Measurements from ENCODE around the gene KCNN3. TPM values are rescaled to one million over a fixed set of nuclear protein-coding genes. Genes with fewer than 3 reads are reported as not detected.

KCNN3 gene
- polyA plus RNA-seq, 4 donors, result 2.3 to 6.3 (median 2.8) TPM

DNA sequence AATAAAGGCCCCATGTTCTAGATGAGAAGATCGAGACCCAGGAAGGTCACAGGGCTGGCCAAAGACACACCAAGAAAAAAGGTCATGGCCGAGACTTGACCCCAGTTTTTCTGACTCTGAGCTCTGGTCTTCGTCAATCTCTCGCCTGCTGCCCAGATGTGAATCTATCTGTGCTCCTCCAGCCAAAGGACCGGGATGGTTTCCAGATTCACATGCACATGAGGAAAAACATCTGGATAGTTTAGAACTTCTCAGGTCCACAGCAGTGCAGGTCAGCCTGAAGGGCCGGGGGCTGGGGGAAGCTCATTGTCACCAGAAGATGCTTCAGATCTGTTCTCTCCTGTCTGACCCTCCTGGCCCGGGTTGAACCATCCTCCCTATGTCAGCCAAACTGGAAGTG is 49.0 kb downstream of the KCNN3 start:
- DNase-seq (ENCODE audit: low read depth in 4 of 4, low spot score in 3 of 4), result no peak

DNA sequence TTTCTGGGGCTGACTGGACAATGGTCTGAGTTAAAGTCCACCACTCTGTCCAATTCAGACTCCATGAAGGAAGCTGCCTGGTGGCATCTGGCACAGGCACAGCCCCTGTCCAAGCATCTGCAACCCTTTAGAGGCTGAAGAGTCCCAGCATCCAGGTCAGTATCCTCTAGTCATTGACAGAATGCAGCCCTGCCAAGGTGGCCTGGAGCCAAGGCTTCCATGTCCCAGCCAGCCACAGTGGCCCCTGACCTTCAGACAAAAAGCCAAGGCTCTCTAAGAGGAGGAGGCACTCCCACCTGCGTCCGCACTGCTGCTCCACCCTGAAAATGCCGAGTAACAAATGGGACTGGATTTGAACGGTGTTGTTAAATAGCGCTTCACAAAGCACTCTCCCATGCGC is 49.4 kb downstream of the KCNN3 start:
- DNase-seq (ENCODE audit: low read depth in 4 of 4, low spot score in 3 of 4), result no peak

GRCh38 chr1:154819628-154820590 is 50.2 kb downstream of the KCNN3 start:
- no peak for DNase-seq (ENCODE audit: low read depth in 4 of 4, low spot score in 3 of 4)

DNA sequence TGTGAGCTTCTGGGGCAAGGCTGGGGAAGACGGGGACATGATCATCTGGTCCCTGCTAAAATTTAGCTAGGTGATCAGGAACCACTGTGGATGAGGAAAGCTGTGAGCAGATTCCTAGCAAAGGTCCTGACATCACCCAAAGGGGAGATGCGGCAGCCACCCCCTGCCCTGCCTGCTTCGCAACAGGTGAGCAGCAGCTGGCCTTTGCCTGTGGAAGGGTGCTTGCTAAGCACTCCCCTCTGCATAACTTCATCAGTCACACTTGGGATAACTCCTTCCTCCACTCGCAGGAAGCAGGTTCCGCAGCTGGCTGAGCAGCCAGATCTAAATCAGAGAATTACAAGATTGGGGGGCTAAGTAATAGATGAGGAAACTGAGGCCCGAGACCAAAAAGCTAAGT is 51.2 kb downstream of the KCNN3 start:
- DNase-seq (ENCODE audit: low read depth in 4 of 4, low spot score in 3 of 4), result no peak

GRCh38 chr1:154816937-154817336 is 53.1 kb downstream of the KCNN3 start:
- DNase-seq (ENCODE audit: low read depth in 4 of 4, low spot score in 3 of 4), result no peak

GRCh38 chr1:154816369-154816768 is 53.7 kb downstream of the KCNN3 start:
- no peak for DNase-seq (ENCODE audit: low read depth in 4 of 4, low spot score in 3 of 4)

DNA sequence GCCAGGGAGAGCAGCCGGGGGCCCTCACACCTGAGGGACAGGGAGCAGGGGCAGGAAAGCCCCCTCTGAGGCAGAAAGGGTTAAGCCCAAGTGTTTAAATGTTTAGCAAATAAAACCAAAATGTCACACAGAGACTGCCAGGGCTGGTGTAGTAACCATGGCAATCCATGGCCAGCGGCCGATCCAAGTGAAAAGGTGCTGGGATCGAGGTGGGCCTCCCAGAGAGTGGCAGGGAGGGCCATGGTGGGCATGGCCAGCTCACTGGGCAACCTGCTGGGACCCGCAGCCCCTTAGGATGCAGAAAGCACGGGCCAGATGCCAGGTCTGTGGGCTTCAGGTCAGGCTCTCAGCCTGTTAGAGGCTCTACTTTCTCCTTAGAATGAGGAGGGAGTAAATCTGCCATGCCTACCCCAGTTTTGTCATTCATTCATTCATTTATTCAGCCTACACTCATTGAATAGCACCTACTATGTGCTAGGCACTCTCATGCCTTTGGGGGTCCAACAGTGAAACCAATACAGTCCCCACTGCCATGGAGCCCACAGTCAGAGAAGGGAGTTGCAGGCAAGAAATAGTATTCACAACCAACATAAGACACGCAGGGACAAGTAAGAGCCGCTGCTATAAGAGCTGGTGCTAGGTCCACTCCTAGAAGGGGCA is 56.1 kb downstream of the KCNN3 start:
- DNase-seq (ENCODE audit: low read depth in 4 of 4, low spot score in 3 of 4), result no peak

DNA sequence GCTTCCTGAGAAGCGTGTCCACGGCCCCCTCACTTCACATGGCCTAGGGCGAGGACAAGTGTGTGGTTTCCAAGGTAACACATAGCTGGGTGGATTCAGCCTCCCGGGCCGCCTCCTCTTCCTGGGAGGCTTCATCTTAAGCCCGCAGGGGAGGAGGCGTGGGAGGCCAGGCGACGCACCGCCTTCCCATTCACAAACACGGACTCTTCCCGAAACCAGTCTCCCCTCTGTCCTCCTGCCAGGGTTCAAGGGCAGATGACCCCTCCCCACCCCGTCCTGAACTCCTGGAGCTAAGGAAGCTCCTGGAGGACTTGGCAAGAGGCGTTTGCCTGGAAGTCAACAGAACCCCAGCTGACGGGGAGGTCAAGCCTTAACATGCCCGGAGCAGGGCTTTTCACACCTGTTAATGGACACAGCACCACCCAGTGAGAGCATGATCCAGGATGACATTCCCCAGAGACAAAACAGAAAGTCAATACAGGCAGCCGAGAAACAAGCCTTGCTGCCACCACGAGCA is 56.7 kb downstream of the KCNN3 start:
- no peak for DNase-seq (ENCODE audit: low read depth in 4 of 4, low spot score in 3 of 4)

- DNase-seq (ENCODE audit: low read depth in 4 of 4, low spot score in 3 of 4), result no peak
Observed at GRCh38 chr1:154812877-154813276, 57.2 kb downstream of the KCNN3 start.

GRCh38 chr1:154810571-154810970 is 59.5 kb downstream of the KCNN3 start:
- no peak for DNase-seq (ENCODE audit: low read depth in 4 of 4, low spot score in 3 of 4)

GRCh38 chr1:154809436-154810413 is 60.4 kb downstream of the KCNN3 start:
- DNase-seq (ENCODE audit: low read depth in 4 of 4, low spot score in 3 of 4), result no peak

DNA sequence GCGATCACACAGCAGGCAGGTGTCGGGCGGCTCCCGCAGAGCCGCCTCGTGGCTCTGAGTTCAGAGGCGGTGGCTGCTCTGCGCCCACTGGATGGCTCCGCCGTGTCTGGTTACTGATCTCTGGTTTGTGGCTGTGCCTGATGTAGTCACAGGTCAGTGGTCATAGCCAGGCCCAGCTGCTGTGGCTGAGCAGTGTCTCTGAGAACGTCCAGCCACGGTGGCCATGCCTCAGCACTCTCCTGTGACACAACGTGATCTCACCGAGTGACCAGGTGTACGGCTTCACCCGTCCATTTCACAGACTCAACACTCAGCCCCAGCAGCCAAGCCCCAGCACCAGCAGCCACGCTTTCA is 61.2 kb downstream of the KCNN3 start:
- no peak for DNase-seq (ENCODE audit: low read depth in 4 of 4, low spot score in 3 of 4)

- no peak for DNase-seq (ENCODE audit: low read depth in 4 of 4, low spot score in 3 of 4)
Observed at GRCh38 chr1:154808261-154808908, 61.7 kb downstream of the KCNN3 start.

DNA sequence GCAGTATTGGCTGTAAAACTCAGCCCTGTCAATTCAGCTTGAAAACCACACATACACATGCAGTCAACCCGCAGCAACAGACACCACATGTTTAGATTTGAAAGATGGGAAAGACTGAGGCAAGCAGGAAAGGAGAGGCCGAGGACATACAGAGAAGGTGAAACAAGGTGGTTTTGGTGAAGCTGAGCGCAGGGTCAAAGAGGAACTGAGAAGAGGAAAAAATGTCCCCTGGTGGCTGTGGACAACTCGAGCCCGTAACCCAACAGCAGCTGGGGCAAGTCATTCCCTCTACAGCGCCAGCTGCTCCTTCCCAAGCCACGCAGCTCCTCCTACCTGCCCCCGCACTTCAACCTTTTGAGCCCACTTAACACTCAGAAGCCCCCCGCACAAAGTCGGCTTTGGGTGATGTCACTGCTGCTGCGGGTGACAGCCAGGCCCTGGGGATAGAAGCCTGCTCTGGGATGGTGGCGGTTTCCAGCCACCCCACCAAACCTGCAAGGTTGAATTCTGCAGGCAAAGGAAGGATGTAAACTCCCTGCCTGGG is 63.0 kb downstream of the KCNN3 start:
- DNase-seq (ENCODE audit: low read depth in 4 of 4, low spot score in 3 of 4), result no peak

GRCh38 chr1:154806333-154806732 is 63.7 kb downstream of the KCNN3 start:
- no peak for DNase-seq (ENCODE audit: low read depth in 4 of 4, low spot score in 3 of 4)

DNA sequence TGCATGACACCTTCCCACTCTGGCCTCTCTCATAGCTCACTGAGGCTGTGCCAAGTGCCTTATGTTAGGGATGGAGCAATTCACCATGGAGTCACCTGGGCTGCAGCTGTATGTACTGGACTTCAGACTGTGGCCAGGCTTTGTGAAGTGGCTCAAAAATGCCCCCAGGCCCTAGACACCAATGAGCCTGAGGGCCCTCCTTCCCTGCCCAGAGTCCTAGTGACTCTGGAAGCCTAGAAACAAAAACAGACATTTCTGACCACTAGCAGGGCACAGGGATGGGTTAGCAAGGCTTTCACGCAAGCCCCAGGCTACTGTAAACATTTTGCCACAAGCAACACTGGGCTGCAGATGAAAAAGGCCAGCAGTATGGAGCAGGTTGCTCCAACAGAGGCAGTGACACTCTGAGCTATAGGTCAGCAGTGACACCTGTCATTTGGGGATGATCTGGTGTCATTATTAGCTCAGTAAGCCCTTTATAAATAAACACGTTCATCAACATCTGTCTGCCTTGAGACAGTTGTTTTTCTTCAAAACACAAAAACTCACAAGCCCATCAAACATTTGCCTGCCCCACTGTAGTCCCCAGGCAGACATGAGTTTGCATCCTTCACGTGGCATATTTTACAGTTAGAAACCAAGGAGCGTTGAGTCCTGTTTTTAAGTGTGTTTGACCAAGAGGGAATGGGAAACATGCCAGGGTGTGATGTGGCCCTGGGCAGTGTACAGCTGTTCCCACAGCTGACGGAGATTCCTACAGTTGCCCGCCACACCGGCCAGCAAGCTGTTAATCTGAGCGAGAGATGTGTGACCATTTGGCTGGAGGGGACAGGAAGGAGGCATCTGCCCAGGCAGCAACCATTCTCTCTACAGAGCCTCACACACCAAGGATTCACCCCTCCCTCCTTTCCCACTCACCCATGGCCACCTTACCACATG is 66.8 kb downstream of the KCNN3 start:
- DNase-seq (ENCODE audit: low read depth in 4 of 4, low spot score in 3 of 4), result no peak

- no peak for DNase-seq (ENCODE audit: low read depth in 4 of 4, low spot score in 3 of 4)
Observed at GRCh38 chr1:154802336-154802969, 67.6 kb downstream of the KCNN3 start.
